Ammon's horn (tissue), 1 donor: ENCODE results near the gene CCNQ.

Experiments used
- DNase-seq: peaks from one replicate; pipeline ENCODE4 v3.0.0-alpha.2; 2016; ENCODE audit warnings: low spot score

The CCNQ gene

DNA sequence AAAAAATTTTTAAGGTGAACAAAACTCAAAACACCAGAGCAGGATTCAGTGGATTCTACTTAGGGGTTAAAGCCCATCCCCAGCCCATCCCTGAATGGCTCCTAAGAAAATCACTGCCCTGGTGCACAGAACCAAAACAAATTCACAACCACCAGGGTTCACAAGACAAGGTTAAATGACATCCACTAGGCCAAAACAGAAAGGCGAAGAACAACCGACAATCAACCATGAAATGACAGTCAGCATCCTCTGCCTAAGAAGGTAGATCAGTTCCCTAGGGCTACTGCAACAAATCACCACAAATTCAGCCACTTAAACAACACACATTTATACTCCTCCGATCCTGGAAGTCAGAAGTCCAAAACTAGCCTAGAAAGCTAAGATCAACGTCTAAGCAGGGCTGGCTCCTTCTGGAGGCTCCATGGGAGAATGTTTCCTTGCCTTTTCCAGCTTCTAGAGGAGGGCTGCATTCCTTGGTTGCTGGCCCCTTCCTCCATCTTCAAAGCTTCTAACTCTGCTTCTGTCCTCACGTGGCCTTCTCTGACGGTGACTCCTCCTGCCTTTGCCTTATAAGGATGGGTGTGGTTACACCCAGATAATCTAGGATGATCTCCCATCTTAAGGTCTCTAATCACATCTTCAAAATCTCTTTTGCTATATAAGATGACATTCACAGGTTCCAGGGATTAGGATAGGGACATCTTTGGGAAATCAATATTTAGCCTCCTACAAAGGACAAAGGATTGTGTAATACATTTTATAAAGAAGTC lies 1.8 kb downstream of the CCNQ start:
- DNase-seq: no peak

DNA sequence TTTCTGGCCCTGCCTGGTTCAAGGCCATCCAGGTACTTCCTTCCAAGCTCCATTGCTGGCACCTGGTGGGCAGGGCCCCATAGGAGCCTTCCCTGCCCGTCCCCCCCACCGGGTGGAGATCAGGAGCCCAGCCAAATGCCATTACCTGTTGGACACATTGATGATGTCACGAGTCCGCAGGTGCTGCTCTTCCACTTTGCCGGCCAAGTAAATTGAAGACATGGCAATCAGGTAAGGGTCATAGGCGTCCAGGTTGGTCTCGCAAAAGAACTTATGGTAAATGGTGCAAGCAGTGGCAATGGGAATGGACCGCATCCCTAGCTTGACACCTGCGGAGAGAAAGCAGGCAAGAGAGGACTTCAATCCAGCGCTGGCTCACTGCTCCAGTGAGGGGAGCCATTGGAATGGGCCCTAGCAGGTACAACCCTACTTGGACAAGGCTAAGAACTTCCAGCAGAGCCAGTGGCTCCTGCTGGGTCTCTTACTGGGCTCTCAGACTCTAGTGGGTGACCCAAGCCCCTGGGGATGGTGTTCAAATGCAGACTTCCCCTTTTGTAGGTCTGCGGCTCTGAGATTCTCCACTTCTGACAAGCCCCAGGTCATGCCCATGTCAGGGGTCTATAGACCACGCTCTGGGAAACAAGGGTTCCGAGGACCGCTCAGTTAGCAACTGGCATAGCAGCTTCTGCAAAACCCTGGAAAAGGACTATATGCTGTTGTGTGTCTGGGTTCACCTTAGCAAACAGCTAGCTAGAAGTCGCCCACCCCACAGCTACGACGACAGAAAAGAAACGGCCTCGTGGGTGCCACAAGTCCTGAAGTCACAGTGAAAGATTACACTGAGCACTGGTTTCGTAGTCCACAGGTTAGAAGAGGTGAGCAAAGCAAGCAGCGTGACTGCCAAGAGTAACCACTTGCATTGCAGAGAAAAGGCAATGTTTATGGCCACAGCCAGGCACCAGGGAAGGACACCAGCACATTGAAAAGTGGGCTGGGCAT lies 2.8 kb downstream of the CCNQ start:
- DNase-seq: no peak

DNA sequence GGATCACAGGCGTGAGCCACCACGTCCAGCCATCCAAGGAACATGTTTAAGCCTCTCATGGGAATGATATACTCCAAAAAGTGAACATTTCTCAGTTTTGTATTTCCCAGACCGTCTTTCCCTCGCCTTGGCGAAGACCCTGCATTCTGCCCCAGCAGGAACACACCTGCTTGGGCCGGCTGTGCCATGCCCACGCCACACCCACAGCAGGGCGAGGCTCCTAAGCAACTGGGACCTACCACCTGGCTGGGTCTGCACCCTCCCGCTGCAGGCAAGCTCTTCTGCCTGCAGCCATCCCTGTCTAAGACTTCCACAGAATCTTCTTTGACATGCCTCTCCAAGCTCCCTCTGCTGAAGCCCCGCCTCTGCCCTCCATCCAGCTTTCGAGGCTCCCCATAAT lies 3.6 kb downstream of the CCNQ start:
- no peak for DNase-seq

DNA sequence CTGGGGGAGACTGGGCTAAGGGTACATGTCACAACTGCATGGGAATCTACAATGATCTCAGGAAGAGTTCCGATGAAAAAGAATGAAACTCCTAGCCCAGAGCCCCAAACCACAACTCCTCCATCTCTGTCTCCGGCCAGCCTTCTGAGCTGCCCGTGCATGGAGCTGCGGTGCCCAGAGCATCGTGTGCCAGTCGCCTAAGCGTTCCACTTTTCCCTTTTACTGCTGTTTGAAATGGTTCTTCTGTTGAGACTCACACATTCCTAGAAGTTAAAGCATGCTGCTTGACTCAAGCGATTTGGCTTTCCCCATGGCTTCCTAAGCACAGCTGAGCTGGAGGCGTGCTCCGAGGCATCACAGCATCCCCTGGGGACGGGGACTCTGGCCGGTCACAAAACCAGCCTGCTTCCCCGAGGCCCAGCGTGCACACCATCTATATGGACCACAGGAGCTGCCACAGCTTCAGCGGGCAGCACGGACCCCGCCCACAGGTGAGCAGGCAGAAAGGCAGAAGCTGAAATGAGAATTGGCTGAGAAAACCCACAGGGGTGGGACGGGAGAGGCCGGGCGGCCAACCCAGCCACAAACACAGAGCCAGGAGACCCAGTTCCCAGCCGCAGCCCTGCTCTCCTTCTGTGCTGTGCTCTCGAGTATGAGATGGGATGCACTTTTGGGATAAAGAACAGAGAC lies 5.0 kb downstream of the CCNQ start:
- no peak for DNase-seq

DNA sequence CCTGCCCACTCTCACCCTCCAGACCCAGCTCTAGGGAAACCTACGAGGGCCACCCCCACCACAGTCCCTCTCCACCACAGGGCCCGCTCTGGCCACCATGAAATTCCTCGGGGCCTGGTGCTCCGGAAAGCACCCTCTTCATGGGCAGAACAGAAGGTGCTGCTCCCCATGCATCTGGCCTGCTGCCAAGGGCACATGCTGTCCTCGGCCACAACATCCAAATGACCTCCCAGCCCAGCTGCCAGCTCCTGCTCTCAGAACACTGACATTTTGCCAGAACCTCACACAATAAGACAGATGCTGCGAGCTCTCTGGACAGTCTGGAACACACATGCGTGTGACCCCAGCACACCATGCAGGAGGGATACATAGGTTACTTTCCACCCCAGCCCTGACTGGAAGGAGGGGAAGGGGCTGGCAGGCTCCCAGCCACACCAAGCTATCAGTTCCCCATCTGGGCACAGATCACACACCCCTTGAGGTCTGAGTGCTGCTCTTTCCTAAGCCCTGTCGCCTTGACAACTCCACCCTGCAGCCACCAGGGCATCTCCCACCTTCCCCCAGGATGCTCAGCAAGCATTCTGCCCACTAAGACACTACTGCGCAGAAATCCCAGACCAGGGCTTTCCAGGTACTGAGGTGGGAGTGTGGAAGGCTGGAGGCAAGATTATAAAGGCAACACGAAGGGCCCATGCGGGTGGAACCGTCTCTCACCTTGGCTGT lies 5.8 kb downstream of the CCNQ start:
- DNase-seq: peak; percentile 83

GRCh38 chrX:153592091-153592833 lies 6.7 kb downstream of the CCNQ start:
- no peak for DNase-seq

GRCh38 chrX:153590961-153591956 lies 7.7 kb downstream of the CCNQ start:
- DNase-seq: no peak

GRCh38 chrX:153588782-153589446 lies 10.0 kb downstream of the CCNQ start:
- no peak for DNase-seq

- no peak for DNase-seq
These were observed 10.7 kb downstream of the CCNQ start for GRCh38 chrX:153588021-153588781.

DNA sequence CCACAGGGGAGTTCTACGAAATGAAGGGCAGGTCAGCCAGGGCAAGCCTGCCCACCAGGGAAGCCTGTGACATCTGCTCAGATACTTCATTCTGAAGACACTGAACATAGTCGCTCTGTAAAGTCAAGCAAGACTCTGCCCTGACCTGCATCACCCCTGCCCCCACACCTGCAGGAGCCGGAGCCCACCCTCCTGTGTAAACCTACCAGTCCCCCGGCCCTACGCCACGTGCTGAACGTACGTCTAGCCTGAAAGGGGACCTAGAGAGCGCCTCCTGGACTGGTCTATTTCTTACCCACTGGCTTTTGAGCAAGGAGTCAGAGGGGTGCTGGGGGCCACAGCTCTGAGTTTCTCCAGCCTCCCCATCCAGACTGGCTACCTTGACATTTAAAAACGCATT lies 11.6 kb downstream of the CCNQ start:
- no peak for DNase-seq

DNA sequence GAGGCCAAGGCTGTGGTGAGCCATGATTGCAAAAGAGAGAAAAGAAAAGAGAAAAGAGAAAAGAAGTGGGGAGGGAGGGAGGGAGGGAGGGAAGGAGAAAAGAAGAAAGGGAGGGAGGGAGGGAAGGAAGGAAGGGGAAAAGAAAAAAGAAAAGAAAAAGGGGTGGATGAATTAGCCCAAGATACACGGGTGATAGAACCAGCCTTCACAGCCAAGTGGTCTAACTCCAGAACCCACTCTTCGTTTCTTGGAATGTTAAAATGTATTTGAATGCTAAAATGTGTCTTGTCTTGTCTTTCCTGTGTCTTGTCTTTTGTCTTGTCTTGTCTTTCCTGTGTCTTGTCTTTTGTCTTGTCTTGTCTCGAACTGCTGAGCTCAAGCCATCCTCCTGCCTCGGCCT lies 13.1 kb downstream of the CCNQ start:
- DNase-seq: no peak

- DNase-seq: no peak
These were observed 15.5 kb downstream of the CCNQ start for GRCh38 chrX:153583433-153583832.

DNA sequence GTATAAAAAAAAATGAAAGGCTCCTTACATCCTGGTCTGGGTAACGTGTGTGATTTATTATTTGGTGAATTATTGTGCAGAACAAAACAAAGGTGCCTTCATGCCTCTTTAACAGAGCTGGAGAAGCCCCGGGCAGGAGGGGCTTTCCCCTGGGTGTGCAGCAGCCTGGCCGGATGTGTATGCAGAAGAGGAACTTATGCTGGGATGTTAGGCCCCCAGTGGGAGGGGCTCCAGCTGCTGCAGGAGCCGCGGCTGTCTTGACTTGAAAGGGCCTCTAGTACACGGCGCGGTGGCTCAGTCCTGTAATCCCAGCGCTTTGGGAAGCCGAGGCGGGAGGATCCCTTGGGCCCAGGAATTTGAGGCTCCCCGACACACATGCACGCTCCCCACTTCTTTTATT lies 16.0 kb downstream of the CCNQ start:
- no peak for DNase-seq

GRCh38 chrX:153580700-153581386 lies 18.1 kb downstream of the CCNQ start:
- no peak for DNase-seq

DNA sequence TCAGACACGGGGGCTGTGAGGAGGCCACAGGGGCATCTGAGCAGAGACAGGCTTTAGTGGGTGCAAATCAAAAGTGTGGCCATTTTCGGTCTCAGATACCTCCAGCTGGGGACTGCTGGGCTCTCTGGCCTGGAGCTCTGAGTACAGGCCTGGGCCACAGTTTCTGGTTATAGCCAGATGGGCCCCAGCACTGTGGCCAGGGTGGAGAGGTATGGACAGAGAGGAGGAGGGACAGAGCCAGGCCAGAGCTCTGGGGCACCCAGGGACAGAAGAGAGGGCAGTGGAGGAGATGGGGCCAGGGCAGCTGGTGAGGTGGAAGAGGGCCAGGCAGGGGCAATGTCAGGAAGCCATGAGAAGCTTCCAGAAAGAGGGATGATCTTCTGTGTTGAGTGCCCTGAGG lies 20.1 kb downstream of the CCNQ start:
- no peak for DNase-seq

DNA sequence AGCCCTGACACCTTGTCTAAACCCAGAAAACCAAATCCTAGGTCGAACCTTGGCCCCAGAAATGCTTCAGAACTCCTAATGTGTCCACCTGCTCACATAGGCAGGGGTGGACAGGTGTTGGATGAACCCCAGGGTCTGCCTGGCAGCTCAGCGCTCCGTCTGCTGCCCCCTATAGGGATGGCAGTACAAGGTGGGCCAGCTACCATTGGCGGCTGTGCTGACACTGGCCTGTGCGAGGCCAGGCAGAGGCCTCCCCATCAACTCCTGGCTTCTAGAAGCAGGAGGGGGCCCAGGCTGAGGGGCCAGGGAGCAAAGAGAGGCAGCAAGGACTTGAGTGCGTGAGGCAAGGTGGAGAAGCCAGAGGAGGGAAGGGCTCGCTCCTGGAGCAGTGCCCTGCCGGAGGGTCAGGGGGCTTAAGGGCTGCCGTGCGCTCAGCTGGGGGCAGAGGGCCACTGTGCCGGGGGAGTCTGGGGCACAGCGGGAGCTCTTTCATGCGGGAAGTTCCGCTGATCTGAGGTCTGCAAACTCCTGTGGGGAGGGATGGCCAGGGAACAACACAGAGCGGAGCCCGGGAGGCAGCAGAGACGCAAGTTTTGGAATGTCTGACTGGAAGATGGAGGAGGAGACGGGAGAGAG lies 20.6 kb downstream of the CCNQ start:
- no peak for DNase-seq

GRCh38 chrX:153576961-153577360 lies 22.0 kb downstream of the CCNQ start:
- DNase-seq: no peak
